GM23248 (cell line): ENCODE data around the gene NFX1. TPM values are rescaled to one million over a fixed set of nuclear protein-coding genes. Genes with fewer than 3 reads are reported as not detected.
"Not testable (repeated sequence)": the region's sequence is repeated elsewhere in the genome, so short reads cannot be mapped to it uniquely, and the experiment has no call there.

Experiments used
- DNase-seq: peaks from one replicate; pipeline ENCODE4 v3.0.0-alpha.2; 2015
- H2AFZ ChIP-seq: fragments of 200-600 bp; sonication (generic); 2 replicates; pipeline ENCODE4 v1.6.1; 2016; ENCODE audit warnings: antibody characterized with exemption
- H3F3A ChIP-seq: fragments of 200-600 bp; sonication (generic); 2 replicates; pipeline ENCODE4 v1.6.1; 2016; ENCODE audit warnings: mild to moderate bottlenecking, antibody characterized with exemption, mixed run types; ENCODE audit not compliant: insufficient read depth
- H3K27ac ChIP-seq: fragments of 200-600 bp; sonication (generic); 2 replicates; pipeline ENCODE4 v1.5.1; 2016; ENCODE audit warnings: mild to moderate bottlenecking
- H3K27me3 ChIP-seq: fragments of 200-600 bp; sonication (generic); replicated peaks from 2 replicates; pipeline ENCODE4 v1.6.1; 2016; ENCODE audit warnings: mild to moderate bottlenecking; ENCODE audit not compliant: insufficient read depth
- H3K36me3 ChIP-seq: fragments of 200-600 bp; sonication (generic); 2 replicates; pipeline ENCODE4 v1.6.1; 2016; ENCODE audit warnings: low read depth, mild to moderate bottlenecking
- H3K4me1 ChIP-seq: fragments of 200-600 bp; sonication (generic); 2 replicates; pipeline ENCODE4 v1.6.1; 2016; ENCODE audit warnings: mild to moderate bottlenecking; ENCODE audit not compliant: insufficient read depth
- H3K4me2 ChIP-seq: fragments of 200-600 bp; sonication (generic); one replicate; pipeline ENCODE4 v1.6.1; 2016; ENCODE audit warnings: mild to moderate bottlenecking; ENCODE audit not compliant: unreplicated experiment
- H3K4me3 ChIP-seq: fragments of 200-600 bp; sonication (generic); 2 replicates; pipeline ENCODE4 v1.5.1; 2016; ENCODE audit warnings: mild to moderate bottlenecking
- H3K79me2 ChIP-seq: fragments of 200-600 bp; sonication (generic); 2 replicates; pipeline ENCODE4 v1.6.1; 2016; ENCODE audit warnings: mild to moderate bottlenecking; ENCODE audit not compliant: insufficient read depth
- H3K9ac ChIP-seq: fragments of 200-600 bp; sonication (generic); 2 replicates; pipeline ENCODE4 v1.6.1; 2016; ENCODE audit warnings: mild to moderate bottlenecking
- H3K9me2 ChIP-seq: fragments of 200-600 bp; sonication (generic); 2 replicates; pipeline ENCODE4 v1.6.1; 2016; ENCODE audit warnings: mixed run types, mild to moderate bottlenecking, moderate library complexity; ENCODE audit not compliant: insufficient read depth
- H3K9me3 ChIP-seq: fragments of 200-600 bp; sonication (generic); one replicate; pipeline ENCODE4 v1.6.1; 2017; ENCODE audit warnings: low read depth
- H4K20me1 ChIP-seq: fragments of 200-600 bp; sonication (generic); 2 replicates; pipeline ENCODE4 v1.6.0; 2016; ENCODE audit not compliant: insufficient read depth
- EZH2 ChIP-seq: fragments of 200-600 bp; sonication (generic); IDR thresholded peaks from 2 replicates; pipeline ENCODE4 v1.6.1; 2018; ENCODE audit warnings: antibody characterized with exemption, mild to moderate bottlenecking; ENCODE audit not compliant: insufficient read depth, poor library complexity, severe bottlenecking
- EZH2phosphoT487 ChIP-seq: fragments of 200-600 bp; sonication (generic); IDR thresholded peaks from 2 replicates; pipeline ENCODE4 v1.6.1; 2018; ENCODE audit warnings: antibody characterized with exemption, moderate library complexity, mild to moderate bottlenecking, low read depth; ENCODE audit not compliant: insufficient read depth
- WGBS, 2 experiments: methylation state at CpG; one replicate each; pipeline ENCODE4 v1.1.6; 2015 to 2017; ENCODE audit warnings: low lambda C conversion rate in 2 of 2, low coverage in 1 of 2; ENCODE audit errors: missing lambda C conversion rate in 2 of 2; 5-methylcytosine and 5-hydroxymethylcytosine counted together
- in situ Hi-C: fragments of 300-500 bp; cut with MboI; formaldehyde crosslinking; loops from 2 replicates; pipeline ENCODE4 v1.15.0; 2020
- polyA plus RNA-seq: library from polyadenylated mRNA; unstranded; fragments of >200 nt; fragmentation: Nextera tagmentation; extraction: Ambion mirVana; gene quantifications from 2 replicates; pipeline ENCODE4 v1.2.1, GENCODE V29; 2016
- total RNA-seq: library from RNA; depleted of rRNA; stranded (reverse); fragments of >200 nt; shearing (Covaris generic); gene quantifications from 2 replicates; pipeline ENCODE4 v1.2.3, GENCODE V29; 2014

NFX1 gene
- total and polyA plus RNA-seq, 2 experiments from 2014 or later: 23.8 to 28.1 TPM

DNA sequence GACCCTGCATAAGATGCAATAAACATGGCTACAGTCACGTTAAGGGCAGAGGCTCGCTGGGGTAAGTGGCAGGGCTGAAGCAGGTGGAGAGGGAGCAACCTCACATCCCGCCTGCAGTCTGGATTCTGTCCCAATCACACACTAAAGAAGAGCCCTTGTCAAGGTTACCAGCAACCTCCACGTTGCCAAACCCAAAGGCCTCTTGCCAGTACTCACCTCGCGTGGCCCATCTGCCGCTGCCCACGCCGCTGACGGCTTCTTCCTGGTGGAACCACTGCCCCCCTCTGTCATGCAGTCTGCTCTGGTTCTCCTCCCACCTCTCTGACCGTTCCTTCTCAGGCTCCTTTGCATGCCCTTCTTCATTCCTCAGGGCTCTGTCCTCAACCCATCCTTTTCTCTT lies 103.3 kb downstream of the NFX1 start:
- no peak overlapping the region for H2AFZ ChIP-seq
- H3K9me2 ChIP-seq: no peaks in the 10 kb centered on the region
- no peak for DNase-seq
- peaks cover 5% of the 10 kb centered on the region for H3F3A ChIP-seq
- H4K20me1 ChIP-seq: no peaks in the 10 kb centered on the region
- TF ChIP-seq EZH2phosphoT487 (no peak), EZH2 (no peak)
- in situ Hi-C loops: no loop called here
- no peaks in the 10 kb centered on the region for H3K36me3 ChIP-seq
- peaks cover 12% of the 10 kb centered on the region for H3K4me1 ChIP-seq
- no peak overlapping the region for H3K9ac ChIP-seq
- no peaks in the 10 kb centered on the region for H3K9me3 ChIP-seq
- H3K27ac ChIP-seq: no peak overlapping the region
- no peak overlapping the region for H3K4me2 ChIP-seq
- no peaks in the 10 kb centered on the region for H3K27me3 ChIP-seq
- no peaks in the 10 kb centered on the region for H3K79me2 ChIP-seq
- 68 to 71% methylated on average over 11 of the region's 11 CpGs for WGBS, 2 experiments
- no peak overlapping the region for H3K4me3 ChIP-seq

DNA sequence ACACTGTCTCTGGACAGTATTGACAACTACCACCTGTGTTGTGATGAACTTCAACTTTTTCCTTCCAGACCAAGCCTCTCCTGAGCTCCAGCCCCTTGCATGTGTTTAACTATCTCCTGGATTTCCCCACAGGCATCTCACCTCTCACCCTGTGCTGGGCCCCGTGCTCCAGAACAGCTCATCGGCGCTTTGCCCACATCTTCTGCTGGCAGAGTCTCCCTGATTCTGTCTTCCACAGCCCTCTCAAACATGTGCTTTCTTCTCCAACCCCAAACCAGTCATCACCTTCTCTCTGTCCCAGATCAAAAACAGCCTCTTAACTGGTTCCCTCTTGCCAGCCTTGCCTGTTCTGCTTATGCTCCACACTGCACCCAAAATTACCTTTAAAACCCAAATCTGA lies 103.7 kb downstream of the NFX1 start:
- H3K27me3 ChIP-seq, H3K4me3 ChIP-seq, H4K20me1 ChIP-seq, H3K9me2 ChIP-seq, H3K27ac ChIP-seq, H3K9me3 ChIP-seq, H3K9ac ChIP-seq, H3K4me2 ChIP-seq, H2AFZ ChIP-seq, H3F3A ChIP-seq, in situ Hi-C loops, H3K79me2 ChIP-seq, H3K36me3 ChIP-seq: not testable (repeated sequence)
- H3K4me1 ChIP-seq: peaks cover 12% of the 10 kb centered on the region
- WGBS, 2 experiments: 31 to 37% methylated on average over 3 of the region's 3 CpGs
- peak; percentile 15 for DNase-seq

DNA sequence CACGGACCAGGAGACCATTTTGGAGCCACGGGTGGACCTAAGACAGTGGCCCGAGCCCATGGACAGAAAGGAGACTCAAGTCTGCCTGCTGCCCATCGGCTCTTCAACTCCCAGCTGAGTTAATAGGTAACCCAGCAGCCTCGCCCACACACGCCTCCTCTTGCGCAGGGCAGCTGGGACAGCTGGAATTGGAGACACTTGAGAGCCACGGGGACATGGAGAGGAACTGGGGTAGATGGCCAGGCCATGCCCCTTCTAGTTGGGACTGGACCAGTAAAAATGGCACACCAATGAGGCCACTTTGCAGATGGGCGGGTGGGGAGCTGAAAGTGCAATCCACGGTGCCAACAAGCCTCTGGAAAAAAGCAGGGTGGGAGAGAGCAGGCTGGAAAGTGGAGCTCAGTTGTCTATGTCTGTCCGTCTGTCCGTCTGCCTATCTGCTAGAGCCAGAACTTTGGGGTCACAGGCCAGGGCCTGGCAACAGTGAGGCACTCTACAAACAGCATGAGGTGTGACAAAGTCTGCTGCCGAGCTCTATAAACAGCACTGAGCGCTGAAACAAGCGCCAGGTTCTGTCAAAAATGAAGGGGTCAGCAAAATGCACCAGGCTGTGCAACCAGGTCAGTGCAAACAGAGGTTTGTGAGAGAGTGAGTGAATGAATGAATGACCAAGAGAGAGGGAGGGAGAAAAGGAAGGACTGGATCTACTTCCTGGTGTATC lies 105.0 kb downstream of the NFX1 start:
- in situ Hi-C loops, H3K4me3 ChIP-seq, DNase-seq, H4K20me1 ChIP-seq, H3K27ac ChIP-seq, H2AFZ ChIP-seq, H3K79me2 ChIP-seq, H3K9ac ChIP-seq, H3K36me3 ChIP-seq, H3K9me2 ChIP-seq, H3K27me3 ChIP-seq, H3K4me2 ChIP-seq, H3F3A ChIP-seq, H3K9me3 ChIP-seq: not testable (repeated sequence)
- 80 to 84% methylated on average over 15 of the region's 15 CpGs for WGBS, 2 experiments
- H3K4me1 ChIP-seq: peaks cover 12% of the 10 kb centered on the region

DNA sequence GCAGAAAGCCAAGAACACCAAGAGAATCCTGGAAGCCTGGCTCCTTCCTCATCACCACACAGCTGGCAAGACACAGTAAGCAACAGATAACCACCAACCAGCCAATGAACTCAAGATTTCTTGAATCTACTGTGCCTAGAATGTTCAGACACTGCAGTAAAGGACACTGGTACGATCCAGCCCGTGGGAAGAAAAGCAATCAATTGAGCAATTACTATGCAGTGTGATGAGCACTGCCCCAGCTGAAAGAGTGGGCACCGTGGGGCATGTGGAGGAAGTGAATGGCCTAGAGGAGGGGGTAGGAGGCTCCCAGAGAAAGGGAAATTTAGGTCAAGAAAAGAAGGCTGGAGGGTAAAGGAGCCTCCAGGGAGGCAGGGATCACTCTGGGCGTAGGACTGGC lies 107.5 kb downstream of the NFX1 start:
- H3K4me2 ChIP-seq, H3K36me3 ChIP-seq, H3K4me1 ChIP-seq, H3K9ac ChIP-seq, H3F3A ChIP-seq, in situ Hi-C loops, H2AFZ ChIP-seq, H3K79me2 ChIP-seq, H3K4me3 ChIP-seq, H3K27me3 ChIP-seq, H4K20me1 ChIP-seq, DNase-seq, H3K27ac ChIP-seq, H3K9me3 ChIP-seq, H3K9me2 ChIP-seq: not testable (repeated sequence)
- WGBS, 2 experiments: 35 to 41% methylated on average over 3 of the region's 4 CpGs

DNA sequence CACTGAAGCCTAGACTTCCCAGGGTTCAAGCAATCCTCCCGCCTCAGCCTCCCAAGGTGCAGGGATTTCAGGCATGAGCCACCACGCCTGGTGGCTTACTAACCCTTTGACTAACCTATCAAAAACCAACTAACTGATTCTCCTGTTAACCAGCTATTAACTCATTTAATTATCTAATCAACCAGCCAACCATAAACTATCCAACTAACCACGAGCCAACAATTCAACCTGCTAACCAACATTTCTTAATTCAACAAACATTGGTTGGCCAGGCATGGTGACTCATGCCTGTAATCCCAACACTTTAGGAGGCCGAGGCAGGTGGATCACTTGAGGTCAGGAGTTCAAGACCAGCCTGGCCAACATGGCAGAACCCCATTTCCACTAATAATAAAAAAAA lies 108.7 kb downstream of the NFX1 start:
- H3K79me2 ChIP-seq, DNase-seq, in situ Hi-C loops, H3K4me2 ChIP-seq, H3K27me3 ChIP-seq, H3K36me3 ChIP-seq, H4K20me1 ChIP-seq, H2AFZ ChIP-seq, H3K4me1 ChIP-seq, H3K4me3 ChIP-seq, H3K9me2 ChIP-seq, H3K27ac ChIP-seq, H3K9me3 ChIP-seq, H3K9ac ChIP-seq, H3F3A ChIP-seq: not testable (repeated sequence)
- WGBS, 2 experiments: 66 to 83% methylated on average over 4 of the region's 4 CpGs

DNA sequence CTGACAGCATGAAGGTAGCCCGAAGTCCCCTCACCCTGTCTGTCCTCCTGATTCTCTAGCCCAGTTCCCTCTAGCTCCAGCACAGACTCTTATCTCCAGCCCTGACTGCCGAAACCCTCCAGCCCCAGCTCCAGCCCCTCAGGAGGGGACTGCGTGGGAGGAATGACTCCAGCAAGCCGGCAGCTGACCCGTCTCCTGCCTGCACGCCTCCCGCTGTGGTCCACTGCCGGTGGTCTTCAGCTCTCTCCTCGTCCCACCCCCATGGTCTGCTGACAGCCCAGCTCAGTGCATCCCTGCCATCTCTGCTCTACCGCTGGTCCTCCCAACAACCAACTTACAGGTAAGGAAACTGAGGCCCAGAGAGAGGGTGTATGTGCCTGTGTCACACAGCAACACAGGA lies 111.5 kb downstream of the NFX1 start:
- H3K36me3 ChIP-seq, H3K27ac ChIP-seq, H4K20me1 ChIP-seq, H3F3A ChIP-seq, H2AFZ ChIP-seq, H3K4me2 ChIP-seq, H3K79me2 ChIP-seq, H3K27me3 ChIP-seq, DNase-seq, in situ Hi-C loops, H3K4me3 ChIP-seq, H3K4me1 ChIP-seq, H3K9me3 ChIP-seq, H3K9me2 ChIP-seq, H3K9ac ChIP-seq: not testable (repeated sequence)
- 58 to 60% methylated on average over 10 of the region's 10 CpGs for WGBS, 2 experiments

DNA sequence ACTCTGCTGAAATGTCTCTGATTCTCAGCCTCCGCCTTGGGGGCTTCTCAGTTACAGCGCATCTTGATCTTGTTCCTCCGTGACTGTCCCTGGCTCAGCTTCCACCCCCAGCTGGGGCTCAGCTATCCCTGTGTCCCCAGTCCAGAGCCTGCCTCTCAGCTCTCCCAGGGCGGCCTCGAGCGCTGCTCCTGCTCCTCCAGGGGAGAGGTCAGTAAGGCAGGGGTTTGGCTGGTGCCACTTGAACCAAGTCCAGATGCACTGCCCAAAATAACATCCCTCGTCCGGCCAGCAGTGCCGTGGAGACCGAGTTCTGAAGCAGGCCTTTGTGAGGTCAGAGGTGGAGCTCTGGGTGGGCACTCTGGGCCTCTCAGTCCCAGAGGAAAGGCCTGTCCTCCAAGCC lies 112.1 kb downstream of the NFX1 start, which contains the start of gene AQP7:
Gene AQP7, minus strand, starts transcription at position 198 of the 400 bp plus-strand sequence. CDS start 1,306 bp downstream, outside the sequence.
- H3K27me3 ChIP-seq, DNase-seq, H3K36me3 ChIP-seq, H3F3A ChIP-seq, H3K4me2 ChIP-seq, H3K9me3 ChIP-seq, H3K4me3 ChIP-seq, H4K20me1 ChIP-seq, in situ Hi-C loops, H3K79me2 ChIP-seq, H3K9me2 ChIP-seq, H3K9ac ChIP-seq, H3K27ac ChIP-seq, H2AFZ ChIP-seq, H3K4me1 ChIP-seq: not testable (repeated sequence)
- WGBS, 2 experiments: 43 to 52% methylated on average over 9 to 10 of the region's 10 CpGs
